ENCODE measurements around the gene CILP.

- TF ChIP-seq ZSCAN18 (CRISPR knock-in tag; IDR thresholded peaks at IDR 0.05) (no peak), MAX (CRISPR knock-in tag; IDR thresholded peaks at IDR 0.05) (no peak)
These were observed 54.6 kb downstream of the CILP start for GRCh38 chr15:65156692-65157091.

Data from WTC11 (cell line).